DMS114 treated with DMSO at 0.1 percent for 48 hours (cell line): ENCODE measurements around the gene METTL15.
"Not testable (repeated sequence)": the region's sequence is repeated elsewhere in the genome, so short reads cannot be mapped to it uniquely, and the experiment has no call there.

ENCODE experiments used
- DNase-seq: peaks from one replicate; lab custom pipeline; 2025; ENCODE audit not compliant: unreplicated experiment; lab: John Stamatoyannopoulos, UW

The METTL15 gene

DNA sequence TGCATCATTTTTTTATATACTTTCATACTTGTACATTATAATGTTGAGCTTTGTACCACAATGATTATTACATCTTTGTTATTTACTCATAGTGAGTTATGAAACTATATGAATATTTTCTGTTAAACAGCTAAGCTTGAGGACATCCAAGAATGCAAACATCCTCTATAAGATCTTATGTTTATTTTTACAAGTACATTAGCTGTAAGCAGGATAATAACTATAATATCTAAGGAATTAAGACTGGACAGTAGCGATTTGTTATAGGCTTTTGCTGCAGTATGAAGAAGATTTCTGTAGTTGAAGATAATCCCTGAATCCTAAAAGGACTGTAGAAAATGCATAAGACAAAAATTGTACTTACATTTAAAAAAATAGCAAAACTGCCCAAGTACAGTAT lies 176.0 kb downstream of the METTL15 start:
- DNase-seq, result no peak

DNA sequence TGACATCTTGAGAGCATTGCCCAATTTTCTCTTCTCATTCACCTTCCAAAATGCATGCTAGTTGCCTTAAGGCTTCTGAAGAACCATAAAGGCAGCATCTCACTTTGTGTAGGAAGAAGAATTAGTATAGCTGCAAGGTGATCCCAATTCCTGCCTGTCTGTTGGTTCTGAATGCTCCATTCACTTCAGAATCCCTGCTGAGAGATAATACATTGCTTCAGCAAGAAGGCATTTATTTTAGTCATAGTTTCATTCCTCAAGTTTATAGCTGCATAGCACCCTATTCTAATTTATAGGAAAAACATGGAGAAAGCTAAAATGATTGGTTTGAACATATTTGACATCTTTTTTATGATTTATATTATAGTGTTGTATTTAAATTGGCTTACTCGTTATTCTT lies 181.3 kb downstream of the METTL15 start:
- no peak for DNase-seq

- not testable (repeated sequence) for DNase-seq
These were observed 182.8 kb downstream of the METTL15 start for GRCh38 chr11:28290995-28291394.

- DNase-seq, result no peak
These were observed 188.2 kb downstream of the METTL15 start for GRCh38 chr11:28296426-28296825.

DNA sequence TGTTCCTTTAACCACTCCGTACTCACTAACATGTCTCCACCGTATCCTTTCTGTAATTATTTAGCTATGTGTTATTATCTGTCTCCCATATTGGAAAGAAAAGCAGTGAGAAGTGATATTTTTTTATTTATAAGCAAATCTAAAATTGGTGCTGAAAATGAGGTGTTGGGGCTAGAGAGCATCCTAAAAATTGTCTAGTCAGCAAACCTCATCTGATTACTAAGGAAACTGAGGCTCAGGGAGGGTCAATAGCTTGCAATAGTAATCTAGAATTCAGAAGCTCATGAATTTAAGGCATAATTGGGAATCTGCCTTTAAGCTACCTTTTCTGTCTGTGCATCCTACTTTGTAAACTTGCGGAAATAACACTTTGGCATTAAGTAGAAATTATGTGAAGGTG lies 190.0 kb downstream of the METTL15 start:
- DNase-seq, result no peak

DNA sequence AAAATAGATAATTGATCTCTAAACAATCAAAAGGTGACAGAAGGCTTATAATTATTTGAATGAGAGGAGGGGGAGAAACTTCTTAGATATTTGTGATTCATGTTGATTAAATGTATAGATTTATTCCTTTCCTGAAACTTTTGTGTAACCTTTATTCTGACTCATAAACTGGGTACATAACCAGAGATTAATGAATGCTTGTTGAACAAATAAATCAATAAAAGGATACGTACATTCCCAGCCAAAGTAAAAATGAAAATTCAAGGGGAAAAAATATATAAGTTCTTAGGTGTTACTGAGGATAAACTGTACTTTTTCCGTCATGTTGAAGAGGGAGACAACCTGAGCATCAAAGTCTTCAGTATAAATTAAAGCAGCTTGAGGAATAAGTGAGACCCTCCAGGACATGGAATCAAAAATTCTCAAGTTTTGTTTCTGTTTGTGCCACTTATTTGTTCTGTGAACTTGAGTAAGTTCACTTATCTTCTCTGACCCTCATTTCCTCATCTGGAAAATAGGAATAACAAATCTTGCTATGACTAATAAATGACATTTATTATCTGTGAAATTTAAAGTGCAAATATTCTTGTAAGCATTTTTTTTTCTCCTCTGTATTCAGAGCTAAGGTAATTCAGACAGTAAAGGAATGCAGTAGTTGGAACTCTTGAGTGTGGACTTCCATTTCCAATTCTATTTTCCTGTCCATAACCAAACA lies 195.4 kb downstream of the METTL15 start:
- DNase-seq, result no peak

- no peak for DNase-seq
These were observed 207.3 kb downstream of the METTL15 start for GRCh38 chr11:28315440-28315839.

DNA sequence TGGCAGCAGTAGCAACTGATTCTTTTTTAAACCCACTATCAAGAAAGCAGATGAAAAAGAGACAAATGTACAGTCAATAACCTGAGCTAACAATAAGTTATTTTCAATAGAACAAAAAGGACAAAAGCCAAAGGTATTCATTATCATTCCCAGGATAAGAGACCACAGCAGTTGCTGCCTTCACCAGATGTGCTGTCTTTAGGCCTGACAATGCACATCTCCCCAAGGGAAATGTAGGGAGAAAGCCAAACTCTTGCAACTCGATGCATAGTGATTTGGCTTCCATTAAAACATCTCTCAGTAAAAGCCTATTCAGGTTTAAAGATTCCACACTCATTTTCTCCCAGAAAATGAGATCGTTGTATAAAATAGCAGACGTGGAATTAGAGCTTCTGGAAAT lies 210.7 kb downstream of the METTL15 start:
- DNase-seq, result no peak

- no peak for DNase-seq
These were observed 215.4 kb downstream of the METTL15 start for GRCh38 chr11:28323621-28324020.

DNA sequence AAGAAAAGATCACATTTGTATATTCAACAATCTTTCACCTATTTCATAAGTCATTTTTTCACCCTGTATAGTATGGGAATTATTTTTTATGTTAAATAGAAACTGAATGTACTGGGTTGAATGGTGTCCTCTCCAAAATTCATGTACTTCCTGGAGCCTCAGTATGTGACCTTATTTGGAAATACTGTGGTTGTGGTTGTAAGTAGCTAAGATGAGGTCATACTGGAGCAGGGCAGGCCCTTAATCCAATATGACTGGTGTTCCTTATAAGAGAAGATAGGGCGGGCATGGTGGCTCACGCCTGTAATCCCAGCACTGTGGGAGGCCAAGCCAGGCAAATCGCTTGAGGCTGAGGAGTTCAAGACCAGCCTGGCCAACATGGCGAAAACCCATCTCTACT lies 224.2 kb downstream of the METTL15 start:
- DNase-seq, result not testable (repeated sequence)

DNA sequence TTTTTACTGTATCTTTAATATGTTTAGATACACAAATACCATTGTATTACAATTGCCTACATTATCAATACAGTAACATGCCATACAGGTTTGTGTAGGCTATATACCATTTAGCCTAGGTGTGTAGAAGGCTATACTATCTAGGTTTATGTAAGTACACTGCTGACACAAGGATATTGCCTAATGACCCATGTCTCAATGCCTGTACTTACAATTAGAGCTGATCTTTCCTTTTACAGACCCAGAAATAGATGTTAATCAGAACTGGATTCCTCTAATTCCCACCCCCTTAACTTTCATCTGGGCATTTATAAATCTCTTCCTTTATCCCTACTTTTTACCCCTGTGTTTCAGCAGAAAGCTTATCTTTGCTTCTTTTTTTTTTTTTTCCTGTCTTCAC lies 229.5 kb downstream of the METTL15 start:
- no peak for DNase-seq

- no peak for DNase-seq
These were observed 230.2 kb downstream of the METTL15 start for GRCh38 chr11:28338371-28338770.

DNA sequence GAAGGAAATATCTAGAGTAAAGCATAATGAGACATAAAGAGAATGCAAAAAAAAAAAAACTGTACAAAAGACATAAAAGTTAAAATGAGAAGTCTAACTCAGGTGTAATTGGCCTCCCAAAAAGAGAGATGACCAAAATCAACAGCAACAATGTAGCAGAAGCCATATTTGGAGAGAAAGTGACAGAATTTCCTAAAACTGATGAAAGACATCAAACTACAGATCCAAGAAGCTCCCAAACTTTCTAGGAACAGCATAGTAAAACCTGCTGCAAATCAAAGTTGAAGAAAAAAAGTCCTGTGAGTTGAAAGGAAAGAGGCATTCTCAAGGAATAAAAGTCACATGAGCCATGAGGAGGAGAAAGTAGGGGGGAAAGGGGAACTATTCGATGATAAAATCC lies 231.3 kb downstream of the METTL15 start:
- no peak for DNase-seq

- no peak for DNase-seq
These were observed 234.5 kb downstream of the METTL15 start for GRCh38 chr11:28342716-28343115.

DNA sequence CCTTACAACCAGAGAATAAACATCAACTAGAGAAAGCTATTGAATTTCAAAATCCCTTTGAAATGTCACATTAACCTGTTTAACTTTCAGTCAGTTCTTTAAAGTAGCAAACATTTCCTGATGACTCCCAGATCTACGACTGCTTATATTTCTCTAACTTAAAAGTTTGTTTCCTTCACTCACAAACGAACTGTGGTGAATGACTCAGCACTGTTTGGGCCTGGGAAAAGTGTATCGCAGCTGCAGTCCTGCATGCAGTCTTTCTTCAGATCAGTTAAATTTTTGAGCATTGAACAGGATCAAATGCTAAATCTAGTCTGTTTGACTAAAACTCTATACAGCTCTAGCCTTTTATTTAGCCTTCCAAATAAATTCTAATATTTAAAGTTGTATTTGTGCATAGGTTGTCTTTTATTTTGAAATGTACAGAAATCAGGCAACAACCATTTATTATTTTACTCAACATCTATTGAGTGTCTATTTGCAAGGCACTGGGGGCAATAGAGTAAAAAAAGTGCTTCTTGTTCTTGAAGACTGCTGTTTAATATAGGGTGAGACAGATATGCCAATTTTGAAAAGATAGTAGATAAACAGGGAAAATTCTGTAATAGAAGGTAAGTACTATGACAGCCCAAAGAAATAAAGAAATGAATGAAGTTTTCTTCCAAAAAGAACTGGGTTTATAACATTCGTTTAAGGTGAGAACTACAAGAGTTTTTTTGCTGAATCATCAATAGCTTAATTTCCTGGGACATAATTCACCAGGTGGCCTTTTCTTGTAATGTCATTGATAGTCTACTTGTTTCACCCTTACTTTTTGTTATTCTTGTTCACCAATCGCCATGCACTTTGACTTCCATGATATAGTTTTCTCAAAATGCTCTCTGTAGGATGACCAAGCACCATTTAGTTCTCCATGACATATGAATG lies 235.4 kb downstream of the METTL15 start:
- no peak for DNase-seq

DNA sequence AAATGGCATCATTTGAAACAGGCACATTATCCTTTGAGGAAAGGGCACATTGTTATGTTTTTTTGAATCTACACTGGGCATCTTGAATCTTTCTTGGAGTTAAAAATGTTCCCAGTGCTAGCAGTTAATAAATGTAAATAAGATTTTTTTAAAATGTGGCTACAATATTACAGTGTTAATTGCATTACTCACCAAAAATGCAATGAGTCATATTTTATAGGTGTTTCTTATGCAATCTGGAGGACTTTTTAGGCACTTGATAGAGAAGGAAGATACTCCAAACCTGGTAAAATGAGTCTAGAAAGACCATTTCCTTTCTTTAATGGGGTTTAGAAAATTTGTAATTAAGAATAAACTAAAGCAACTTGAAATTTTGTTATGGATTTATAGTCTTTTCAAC lies 238.0 kb downstream of the METTL15 start:
- DNase-seq, result no peak

DNA sequence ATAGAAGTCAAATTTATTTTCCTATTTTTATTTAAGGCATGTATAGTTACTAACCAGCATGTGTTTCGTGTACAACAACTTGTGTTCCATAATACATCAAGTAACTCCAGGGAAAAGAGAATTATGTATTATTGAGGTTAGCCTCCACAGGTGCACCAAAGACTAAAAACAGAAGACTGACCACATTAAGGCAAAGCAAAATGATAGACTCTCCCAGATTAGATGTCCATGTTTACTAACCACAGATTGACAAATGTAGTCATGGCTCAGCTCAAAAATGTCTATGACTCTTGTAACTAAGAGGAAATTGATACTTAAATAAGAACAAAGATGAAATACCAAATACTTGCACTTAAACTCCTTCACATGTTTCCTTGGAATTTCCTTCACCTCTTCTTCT lies 238.5 kb downstream of the METTL15 start:
- no peak for DNase-seq

- DNase-seq, result no peak
These were observed 239.2 kb downstream of the METTL15 start for GRCh38 chr11:28347371-28347770.

DNA sequence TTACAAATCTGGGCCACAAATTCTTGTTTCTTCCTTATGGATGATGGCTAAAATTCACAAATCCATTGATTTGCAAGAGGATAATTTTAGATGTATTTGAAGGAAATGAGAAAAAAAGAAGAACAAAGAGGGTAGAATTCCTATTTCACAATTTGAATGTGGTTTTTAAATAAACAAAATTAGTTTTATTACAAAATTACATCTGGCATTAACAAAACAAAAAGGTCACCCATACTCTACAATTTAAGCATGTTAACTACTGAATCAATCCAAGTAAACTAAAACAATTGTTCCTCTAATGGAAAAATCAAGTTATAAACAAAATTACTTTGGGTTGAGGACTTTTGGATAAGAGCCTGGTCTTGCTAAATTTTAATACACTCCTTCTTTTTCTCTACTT lies 242.0 kb downstream of the METTL15 start:
- DNase-seq, result no peak

DNA sequence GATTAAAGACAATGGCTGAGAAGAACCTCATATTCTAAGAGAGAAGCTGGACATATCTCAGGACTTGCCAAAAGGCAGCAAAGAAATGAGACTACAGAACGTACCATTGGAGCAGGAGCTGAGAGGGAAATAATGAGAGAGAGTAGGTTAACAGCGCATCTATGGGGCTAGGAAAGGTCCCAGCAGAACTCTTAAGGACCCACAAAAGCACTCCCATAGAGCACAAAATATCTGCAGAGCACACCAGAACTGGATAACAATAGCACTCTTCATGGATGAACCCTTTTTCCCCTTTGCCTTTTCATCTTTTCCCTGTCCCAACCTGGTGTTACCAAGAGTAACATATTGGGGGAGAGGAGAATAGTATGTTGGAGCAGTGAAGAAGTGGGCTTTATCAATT lies 245.8 kb downstream of the METTL15 start:
- no peak for DNase-seq

- no peak for DNase-seq
These were observed 258.6 kb downstream of the METTL15 start for GRCh38 chr11:28366549-28367346.
